ENCODE data around the gene MCM6.

- TF ChIP-seq POLR2AphosphoS5 (IDR thresholded peaks at IDR 0.05) (no peak), CTCF (IDR thresholded peaks at IDR 0.05) (no peak), POLR2A (IDR thresholded peaks at IDR 0.05) (no peak)
Measured at GRCh38 chr2:135836596-135837270, 39.5 kb downstream of the MCM6 start, which contains the start of gene LCT.
